HG02938 (cell line): ENCODE measurements around the gene CPD.
"Not testable (repeated sequence)": the region's sequence is repeated elsewhere in the genome, so short reads cannot be mapped to it uniquely, and the experiment has no call there.

ENCODE experiments used
- ATAC-seq: cut with Tn5 transposase; IDR thresholded peaks from one replicate; pipeline ENCODE4 v1.9.1; 2021; ENCODE audit warnings: mild to moderate bottlenecking, moderate library complexity; ENCODE audit not compliant: unreplicated experiment

Gene CPD

DNA sequence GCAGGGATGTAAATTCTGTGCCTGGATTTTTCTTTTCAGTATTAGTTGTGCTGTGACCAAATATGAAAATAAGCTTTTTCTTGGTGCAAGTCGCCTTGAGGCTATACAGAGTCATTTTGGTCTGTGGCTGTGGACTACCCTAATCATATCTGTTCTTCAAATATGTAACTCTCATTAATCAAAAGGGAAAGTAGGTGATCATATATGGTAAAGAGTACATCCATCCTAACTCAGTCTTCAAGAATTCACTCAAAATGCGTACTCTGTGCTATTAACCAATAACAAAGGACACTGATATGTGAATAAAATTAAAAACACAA is 2.6 kb downstream of the CPD start:
- no peak for ATAC-seq

DNA sequence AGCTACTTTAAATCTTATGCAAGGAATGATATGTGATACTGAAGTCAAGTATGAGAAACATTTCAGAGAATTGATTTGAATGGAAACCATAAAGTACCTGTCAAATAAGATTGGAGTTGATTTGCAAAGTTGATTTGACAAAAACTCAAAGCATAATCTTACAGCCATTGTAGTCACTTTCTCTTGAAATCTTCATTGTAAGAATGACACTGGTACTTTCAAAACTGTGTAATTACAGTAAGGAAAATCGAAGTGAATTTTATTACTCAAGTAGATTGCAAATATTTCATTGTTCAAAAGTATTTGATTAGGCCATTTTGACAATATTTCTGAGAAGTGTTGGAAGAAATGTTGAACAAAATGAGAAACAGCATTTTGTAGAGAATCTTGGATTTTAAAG is 3.6 kb downstream of the CPD start:
- ATAC-seq: no peak

DNA sequence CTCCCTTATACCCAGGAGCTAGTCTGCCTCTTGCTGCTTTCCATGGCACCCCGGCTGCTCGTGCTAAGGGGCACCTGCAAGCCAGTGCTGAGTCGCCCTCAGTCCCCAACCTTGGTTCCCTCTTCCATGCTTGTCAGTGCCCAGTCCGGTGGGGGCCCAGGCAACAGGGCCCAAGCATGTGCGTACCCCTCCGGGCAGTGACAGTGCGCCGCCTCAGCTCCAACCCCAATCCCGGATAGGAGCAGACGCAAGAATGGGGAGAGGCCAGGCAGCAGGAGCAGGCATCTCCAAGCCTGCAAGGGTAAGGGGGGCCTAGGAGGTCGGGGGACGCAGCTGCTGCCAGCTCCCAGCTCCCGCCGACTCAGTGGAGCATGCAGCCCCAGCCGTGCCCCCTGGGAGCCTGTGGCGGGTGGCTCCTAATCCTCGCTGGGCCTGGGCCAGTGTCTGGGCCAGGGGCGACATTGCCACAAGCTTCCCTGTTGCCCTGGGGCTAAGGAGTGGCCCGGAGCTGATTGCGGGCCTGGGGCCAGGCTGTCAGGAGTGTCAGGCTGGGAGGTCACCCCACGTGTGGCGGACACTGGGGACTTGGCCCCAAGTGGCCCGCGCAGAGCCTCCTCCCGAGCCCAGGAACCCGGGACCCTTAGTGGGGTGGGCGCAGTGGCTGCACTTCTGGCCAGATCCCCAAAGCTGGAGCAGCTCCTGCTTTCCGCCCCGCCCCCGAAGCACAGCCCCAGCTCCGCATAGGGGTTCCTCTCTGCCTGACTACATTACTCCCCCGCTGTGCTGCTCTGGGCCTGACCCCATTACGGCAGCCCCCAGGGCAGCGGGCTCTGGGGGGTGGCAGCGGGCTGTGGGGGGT is 9.8 kb downstream of the CPD start:
- ATAC-seq: no peak

DNA sequence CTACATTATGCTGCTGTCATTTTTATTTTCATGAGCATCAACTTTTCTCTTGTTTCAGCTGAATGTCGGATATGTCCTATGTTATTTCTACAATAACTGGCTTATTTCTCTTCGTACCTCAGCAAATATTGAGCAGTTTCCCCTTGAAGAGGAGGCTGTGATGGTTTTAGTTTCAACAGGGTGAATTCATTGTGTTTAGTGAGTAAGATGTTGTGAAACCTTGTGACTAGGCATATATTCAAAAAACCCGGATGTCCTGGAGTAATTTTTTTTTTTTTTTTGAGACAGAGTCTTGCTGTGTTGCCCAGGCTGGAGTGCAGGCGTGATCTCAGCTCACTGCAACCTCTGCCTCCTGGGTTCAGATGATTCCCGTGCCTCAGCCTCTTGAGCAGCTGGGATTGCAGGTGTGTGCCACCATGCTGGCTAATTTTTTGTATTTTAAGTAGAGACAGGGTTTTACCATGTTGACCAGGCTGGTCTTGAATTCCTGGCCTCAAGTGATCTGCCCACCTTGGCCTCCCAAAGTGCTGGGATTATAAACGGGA is 11.1 kb downstream of the CPD start:
- ATAC-seq: no peak

DNA sequence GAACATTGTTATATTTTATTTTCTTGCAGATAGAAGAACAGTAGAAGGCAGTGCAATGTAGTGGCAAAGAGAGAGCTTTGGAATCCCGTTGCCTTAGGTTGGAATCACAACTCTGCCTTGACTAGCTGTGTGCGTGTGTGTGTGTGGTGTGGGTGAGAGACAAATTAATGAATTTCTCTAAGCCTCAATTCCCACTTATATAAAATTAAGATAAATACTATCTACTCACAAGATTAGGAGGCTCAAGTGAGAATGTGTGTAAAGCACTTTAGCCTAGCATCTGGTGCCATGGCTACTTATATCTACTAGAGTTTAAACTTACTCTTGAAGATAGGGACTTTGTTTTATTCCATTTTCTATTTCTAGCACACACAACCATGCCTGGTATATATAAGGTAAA is 12.8 kb downstream of the CPD start:
- ATAC-seq: no peak

DNA sequence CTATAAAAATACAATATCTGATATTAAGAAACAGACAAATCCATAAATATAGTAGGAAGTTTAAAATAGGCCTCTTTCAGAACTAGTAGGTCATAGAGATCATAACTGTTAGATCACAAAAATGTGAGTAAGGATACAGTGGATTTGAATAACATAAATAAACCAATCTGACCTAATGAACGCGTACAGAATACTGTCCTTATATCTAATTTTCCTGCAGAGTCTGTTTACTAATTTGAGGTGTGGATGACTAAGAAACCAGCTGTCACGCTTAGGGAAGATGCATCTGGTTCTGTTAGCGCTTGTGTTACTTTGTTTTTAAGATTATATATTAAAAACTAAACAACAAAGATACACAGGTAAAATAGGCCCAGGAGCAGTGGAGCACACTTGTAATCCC is 14.8 kb downstream of the CPD start:
- no peak for ATAC-seq

DNA sequence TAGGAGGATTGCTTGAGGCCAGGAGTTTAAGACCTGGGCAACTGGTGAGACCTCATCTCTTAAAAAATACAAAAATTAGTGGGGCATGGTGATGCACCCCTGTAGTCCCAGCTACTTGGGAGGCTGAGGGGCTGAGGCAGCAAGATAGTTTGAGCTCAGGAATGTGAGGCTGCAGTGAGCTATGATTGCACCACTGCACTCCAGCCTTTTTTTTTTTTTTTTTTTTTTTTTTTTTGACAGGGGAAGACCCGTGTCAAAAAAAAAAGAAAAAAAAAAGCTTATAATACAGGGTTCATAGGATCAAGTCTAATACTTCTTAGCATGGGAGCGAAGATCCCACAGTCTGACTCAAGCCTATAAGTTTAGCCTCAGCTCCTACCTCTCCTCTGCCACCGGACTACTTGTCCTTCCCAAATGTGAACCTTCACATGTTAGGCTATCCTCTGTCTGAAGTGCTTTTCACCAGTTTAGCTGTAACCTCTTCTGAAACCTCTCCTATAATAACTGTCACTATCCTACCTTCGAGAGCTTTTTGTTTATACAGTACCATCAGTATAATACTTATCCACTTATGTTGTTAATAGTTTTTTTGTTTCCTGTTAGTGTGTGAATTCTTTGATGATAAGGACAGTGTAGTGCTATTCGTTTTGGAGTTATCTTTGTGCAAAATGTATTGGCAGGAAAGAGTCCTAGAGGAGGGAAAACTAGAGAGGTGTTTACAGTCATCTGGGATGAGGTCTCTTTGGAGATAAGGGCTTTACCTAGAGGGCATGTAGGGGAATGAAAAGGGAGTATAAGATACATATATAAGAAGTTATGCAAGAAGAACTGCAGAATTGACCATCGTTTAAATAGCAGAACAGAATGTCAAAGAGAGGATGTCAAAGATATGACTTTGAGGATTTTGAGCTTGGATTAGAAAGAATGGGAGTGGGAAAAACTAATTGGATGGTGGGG is 15.5 kb downstream of the CPD start:
- ATAC-seq: no peak

DNA sequence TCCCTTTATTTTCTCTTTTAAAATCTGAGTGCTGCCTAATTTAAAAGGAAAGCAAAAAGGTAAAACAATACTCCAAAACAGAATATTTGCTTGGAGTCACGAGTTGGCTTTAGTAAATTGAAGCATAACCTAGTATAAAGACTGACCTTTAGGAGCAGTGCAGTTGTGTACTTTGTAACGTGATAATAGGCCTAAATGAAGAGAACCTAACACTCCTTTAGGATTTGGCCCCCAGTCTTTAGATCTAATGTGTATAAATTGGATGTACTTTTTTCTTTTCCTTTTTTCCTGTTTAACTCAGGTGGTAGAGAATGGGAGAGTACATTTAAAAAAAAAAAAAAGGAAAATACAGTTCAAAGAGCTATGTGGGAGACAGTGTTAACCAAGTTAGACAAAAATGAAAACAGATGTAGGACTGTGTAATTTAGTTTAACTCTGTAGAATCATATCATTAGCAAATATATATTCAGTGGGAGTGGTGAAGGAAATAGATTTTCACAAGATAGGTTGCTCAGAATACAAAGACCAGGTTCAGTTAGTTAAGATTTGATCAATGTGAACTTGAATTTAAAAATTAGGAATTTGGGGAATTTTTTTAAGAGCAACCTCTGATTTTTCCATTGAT is 16.8 kb downstream of the CPD start:
- ATAC-seq: no peak

DNA sequence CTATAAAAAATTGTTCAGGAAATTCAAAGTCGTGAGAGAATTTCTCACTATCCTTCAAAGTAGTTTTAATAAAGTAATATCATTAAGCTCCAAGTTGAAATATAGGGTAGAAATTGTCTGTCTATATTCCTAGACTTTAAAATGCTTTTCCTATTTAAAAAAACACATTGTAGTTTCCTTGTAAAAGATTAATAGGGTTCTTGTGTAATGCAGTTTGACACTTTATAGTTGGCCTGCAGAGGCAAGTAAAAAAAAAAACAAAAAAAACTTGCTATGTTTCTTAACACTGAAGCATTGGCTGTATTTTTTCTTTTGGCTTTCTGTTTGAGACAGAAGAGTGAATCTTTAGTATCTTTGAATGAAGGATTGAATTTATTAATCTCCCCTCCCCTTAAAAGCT is 17.4 kb downstream of the CPD start:
- no peak for ATAC-seq

DNA sequence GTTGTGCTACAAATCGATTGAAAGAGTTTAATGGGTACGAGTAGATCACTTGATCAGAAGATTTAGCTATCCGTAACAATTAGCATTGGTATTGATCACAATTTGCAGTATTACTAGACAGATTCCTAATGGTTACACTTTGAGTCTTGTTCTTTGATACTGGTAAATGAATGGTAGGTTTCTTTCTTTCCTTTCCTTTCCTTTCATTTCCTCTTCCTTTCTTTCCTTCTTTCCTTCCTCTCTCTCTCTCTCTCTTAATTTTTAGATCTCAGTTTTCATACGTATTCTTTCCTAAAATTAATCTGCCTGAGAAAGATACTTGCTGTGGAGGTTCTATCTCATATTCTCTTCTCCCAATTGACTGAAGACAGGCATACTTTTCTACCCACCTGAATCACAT is 17.9 kb downstream of the CPD start:
- no peak for ATAC-seq

DNA sequence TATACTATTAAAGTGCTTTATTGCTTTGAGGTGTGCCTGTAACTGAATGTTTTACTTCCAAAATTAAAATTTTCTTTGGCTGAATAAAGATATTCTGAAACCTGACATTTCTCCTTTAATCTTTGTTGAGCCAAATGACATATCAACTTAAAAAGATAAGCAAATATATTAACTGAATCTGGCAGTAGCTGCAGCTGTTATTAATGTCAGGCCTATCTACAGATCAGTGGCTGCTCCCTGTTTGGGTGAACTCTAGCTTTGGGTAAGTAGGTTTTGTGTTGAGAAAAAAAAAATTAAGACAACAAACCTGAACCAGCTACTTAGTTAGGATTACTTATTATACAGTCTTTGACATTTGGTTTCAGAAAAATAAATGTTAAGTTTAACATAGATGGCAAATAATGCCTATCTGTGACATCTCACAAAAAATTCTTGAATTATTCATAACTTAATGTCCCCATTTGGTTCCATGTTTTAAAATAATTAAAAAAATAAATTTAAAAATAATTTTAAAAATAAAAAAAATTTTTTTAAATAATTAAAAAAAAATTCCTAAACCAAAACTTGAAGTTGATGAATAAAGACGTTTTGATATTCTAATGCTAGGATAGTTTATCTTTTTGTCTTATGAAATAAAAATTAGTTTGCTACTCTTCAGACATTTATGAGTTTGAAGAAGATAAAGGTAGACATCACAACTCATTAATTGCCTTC is 19.8 kb downstream of the CPD start:
- no peak for ATAC-seq

DNA sequence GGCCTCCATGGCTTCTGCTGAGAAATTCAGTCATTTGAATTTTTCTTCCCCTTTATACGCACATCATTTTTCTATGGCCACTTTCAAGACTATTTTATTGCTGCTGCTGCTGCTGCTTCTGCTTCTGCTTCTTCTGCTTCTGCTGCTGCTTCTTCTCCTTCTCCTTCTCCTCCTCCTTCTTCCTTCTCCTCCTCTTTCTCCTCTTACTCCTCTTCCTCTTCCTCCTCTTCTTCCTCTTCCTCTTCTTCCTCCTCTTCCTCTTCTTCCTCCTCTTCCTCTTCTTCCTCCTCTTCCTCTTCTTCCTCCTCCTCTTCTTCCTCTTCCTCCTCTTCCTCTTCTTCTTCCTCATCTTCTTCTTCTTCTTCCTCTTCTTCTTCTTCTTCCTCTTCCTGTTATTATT is 22.4 kb downstream of the CPD start:
- ATAC-seq: no peak

DNA sequence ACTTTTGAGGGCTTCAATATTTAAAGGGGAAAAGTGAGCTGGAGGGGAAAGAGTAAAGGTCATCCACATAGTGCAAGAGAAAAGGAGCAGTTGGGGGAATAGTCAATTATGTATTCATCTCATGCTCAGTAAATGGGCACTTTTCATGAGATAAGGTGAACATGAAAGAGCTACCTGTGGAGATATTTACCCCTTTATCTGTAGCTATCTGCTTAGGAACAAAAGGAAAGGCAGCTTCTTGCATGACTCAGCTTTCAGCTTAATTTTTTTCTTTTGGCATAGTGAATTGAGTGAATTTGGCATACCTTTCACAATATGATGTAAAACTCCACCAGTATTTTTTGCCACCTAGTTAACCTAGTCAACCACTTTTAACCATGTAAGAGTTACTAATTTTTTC is 26.4 kb downstream of the CPD start:
- no peak for ATAC-seq

DNA sequence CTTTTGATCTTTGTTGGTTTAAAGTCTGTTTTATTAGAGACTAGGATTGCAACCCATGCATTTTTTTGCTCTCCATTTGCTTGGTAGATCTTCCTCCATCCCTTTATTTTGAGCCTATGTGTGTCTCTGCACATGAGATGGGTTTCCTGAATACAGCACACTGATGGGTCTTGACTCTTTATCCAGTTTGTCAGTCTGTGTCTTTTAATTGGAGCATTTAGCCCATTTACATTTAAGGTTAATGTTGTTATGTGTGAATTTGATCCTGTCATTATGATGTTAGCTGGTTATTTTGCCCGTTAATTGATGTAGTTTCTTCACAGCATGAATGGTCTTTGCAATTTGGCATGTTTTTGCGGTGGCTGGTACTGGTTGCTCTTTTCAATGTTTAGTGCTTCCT is 31.9 kb downstream of the CPD start:
- not testable (repeated sequence) for ATAC-seq

DNA sequence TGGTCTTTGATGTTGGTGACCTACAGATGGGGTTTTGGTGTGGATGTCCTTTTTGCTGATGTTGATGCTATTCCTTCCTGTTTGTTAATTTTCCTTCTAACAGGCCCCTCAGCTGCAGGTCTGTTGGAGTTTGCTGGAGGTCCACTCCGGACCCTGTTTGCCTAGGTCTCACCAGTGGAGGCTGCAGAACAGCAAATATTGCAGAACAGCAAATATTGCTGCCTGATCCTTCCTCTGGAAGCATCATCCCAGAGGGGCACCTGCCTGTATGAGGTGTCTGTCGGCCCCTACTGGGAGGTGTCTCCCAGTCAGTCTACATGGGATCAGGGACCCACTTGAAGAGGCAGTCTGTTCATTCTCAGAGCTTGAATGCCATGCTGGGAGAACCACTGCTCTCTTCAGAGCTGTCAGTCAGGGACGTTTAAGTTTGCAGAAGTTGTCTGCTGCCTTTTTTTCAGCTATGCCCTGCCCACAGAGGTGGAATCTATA is 33.3 kb downstream of the CPD start:
- ATAC-seq: not testable (repeated sequence)

DNA sequence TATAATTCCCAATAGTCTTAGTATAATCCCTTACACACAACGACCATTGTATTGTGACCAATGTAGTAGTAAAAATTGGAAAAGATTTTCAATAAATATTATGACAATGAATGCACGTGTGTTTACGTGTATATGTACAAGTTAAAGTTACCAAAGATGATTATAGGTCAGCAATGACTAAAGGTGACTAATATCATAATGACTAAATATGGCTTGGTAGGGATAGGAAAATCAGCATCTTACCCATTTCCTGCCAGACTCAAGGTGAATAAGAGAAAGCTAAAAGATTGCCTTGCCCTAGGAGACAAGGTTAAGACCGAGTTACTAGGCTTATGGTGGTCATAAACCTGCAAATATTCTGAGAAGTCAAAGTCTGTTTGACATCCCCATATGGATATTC is 34.4 kb downstream of the CPD start:
- no peak for ATAC-seq

DNA sequence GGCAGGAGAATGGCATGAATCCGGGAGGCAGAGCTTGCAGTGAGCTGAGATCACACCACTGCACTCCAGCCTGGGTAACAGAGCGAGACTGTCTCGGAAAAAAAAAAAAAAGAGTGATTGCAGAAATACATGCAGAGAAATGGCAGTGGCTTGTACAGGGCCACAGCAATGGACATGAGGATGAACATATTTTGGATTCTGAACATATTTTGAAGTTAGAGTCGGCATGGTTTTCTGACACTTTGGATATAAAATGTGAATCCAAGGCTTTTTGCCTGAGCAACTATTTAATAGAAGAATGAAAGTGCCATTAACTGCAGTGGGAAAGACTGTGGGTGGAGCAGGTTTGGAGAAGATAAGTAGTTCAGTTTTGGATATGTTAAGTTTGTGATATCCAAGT is 35.8 kb downstream of the CPD start:
- ATAC-seq: no peak

DNA sequence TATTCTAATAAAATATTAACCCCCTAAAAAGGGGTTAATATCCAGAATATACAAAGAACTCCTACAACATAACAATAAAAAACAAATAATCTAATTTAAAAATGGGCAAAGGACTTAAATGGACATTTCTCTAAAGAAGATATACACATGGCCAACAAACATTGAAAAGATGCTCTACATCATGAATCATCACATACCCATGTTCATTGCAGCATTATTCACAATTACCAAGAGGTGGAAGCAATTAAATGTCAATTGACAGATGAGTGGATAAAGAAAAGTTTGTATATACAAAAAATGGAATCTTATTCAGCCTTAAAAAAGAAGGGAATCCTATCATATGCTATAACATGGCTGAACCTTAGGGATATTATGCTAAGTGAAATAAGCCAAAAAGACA is 36.8 kb downstream of the CPD start:
- no peak for ATAC-seq

DNA sequence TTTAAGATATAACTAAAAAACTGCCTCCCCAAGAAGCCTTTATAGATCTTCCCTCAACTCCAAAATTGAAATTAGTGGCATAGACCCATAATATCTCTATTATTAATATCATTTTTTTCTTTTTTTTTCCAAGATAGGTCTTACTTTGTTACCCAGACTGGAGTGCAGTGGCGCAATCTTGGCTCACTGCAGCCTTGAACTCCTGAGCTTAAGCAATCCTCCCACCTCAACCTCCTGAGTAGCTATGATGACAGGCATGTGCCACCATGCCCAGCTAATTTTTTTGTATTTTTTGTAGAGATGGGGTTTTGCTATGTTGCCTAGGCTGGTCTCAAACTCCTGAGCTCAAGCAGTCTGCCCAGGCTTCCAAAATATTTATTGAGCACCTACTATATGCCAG is 39.3 kb downstream of the CPD start:
- not testable (repeated sequence) for ATAC-seq

DNA sequence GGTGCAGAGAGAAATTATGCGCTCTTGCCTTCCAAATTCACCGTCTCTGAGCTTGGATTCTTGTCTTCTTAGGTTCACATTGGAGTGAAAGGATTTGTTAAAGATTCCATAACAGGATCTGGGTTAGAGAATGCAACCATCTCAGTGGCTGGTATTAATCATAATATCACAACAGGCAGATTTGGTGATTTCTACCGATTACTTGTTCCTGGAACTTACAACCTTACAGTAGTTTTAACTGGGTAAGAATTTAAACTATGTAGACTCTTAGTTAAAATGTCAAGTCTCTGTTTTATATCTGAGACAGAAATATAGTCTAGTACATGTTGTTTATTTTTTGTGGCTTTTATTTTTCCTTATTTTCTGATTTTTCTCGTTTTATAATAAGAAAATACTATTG is 42.9 kb downstream of the CPD start:
- no peak for ATAC-seq

DNA sequence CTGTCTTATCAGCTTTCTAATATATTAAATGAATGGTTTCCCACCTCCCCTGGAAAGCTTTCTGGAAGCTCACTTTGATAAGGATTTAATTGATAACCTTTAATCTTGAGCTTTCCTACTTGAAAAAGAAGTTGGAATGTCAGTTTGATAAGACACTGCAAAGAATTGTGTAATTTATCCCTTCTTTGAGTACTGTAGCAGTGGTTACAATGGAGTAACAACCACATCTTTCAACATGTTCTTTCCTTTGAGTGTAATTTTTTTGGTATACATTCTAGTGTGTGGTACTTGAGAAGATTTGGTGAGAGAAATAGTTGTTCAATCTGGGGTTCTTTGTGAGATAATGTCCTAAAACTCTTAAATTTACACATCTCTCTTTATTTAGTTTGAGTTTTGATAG is 43.4 kb downstream of the CPD start:
- ATAC-seq: no peak
